GM19238 (cell line): ENCODE measurements around the gene SPG7.

Experiments
- DNase-seq: peaks from one replicate; pipeline ENCODE4 v3.0.0; 2011; ENCODE audit warnings: low spot score; ENCODE audit not compliant: insufficient read length

The SPG7 gene

GRCh38 chr16:89545831-89546574, 37.8 kb downstream of the SPG7 start:
- DNase-seq = no peak

- DNase-seq = no peak
Measured at GRCh38 chr16:89546781-89547180, 38.6 kb downstream of the SPG7 start.

GRCh38 chr16:89547291-89547690, 39.1 kb downstream of the SPG7 start:
- no peak for DNase-seq

GRCh38 chr16:89547860-89548259, 39.7 kb downstream of the SPG7 start:
- no peak for DNase-seq

GRCh38 chr16:89548344-89549006, 40.3 kb downstream of the SPG7 start:
- DNase-seq = no peak

- DNase-seq = no peak
Measured at GRCh38 chr16:89549007-89549700, 41.0 kb downstream of the SPG7 start.

- no peak for DNase-seq
Measured at GRCh38 chr16:89550421-89551007, 42.3 kb downstream of the SPG7 start.

- no peak for DNase-seq
Measured at GRCh38 chr16:89552329-89552728, 44.1 kb downstream of the SPG7 start.

- no peak for DNase-seq
Measured at GRCh38 chr16:89552913-89553312, 44.7 kb downstream of the SPG7 start.

GRCh38 chr16:89553733-89554132, 45.5 kb downstream of the SPG7 start:
- DNase-seq = no peak

- no peak for DNase-seq
Measured at GRCh38 chr16:89554343-89554742, 46.1 kb downstream of the SPG7 start.

- no peak for DNase-seq
Measured at GRCh38 chr16:89555265-89555664, 47.1 kb downstream of the SPG7 start.

- DNase-seq = no peak
Measured at GRCh38 chr16:89555780-89556179, 47.6 kb downstream of the SPG7 start.

GRCh38 chr16:89556750-89557689, 48.8 kb downstream of the SPG7 start:
- peak; percentile 65 for DNase-seq

GRCh38 chr16:89557690-89558490, 49.7 kb downstream of the SPG7 start:
- no peak for DNase-seq

- peak; percentile 99 for DNase-seq
Measured at GRCh38 chr16:89560378-89561141, 52.4 kb downstream of the SPG7 start, which contains the start of gene RPL13. TSS of gene RPL13 (plus strand) at chr16:89560682. CDS start at chr16:89560960, 278 bp downstream.

GRCh38 chr16:89561142-89561883, 53.1 kb downstream of the SPG7 start:
- no peak for DNase-seq

- no peak for DNase-seq
Measured at GRCh38 chr16:89561884-89562599, 53.8 kb downstream of the SPG7 start.
